Endometrium (tissue), 2 donors: ENCODE results near the gene BET1L.
"Not testable (repeated sequence)": the region's sequence is repeated elsewhere in the genome, so short reads cannot be mapped to it uniquely, and the experiment has no call there.

Source experiments
- FAIRE-seq: peaks from 2 replicates; lab custom pipeline; 2012; peaks lifted over from hg19 to GRCh38; lab: Jason Lieb, UNC
- donor health status: control.
- donor health status: control.

BET1L gene, protein sequence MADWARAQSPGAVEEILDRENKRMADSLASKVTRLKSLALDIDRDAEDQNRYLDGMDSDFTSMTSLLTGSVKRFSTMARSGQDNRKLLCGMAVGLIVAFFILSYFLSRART

GRCh38 chr11:207208-207862 is at the start of gene BET1L, which contains the start of gene RIC8A:
Gene BET1L (minus strand): TSS chr11:207399. CDS start chr11:207321, 78 bp downstream.
Gene RIC8A (plus strand): TSS chr11:207708. CDS start chr11:208855, 1,147 bp downstream.
- peak; percentile 96 for FAIRE-seq

- no peak for FAIRE-seq
Observed at GRCh38 chr11:255816-256215, 48.6 kb upstream of the BET1L start.

DNA sequence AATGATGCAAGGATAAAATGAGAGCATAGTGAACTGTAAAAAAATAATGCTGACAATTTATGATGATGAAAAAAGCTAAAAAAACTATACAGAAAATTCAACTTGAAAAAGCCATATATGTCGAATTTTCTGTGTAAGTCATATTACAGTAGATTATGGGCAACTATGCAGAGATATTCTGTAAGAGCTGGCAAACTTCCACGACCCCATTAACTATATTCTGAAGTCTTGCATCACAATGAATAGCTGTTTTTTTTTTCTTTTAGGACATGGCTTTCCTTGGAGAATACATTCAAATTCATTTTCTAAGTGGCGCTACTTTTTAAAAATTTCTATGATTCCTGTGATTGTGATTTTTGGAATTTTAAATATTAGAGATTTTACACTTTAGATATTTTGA is 48.0 kb upstream of the BET1L start:
- FAIRE-seq, result no peak

- no peak for FAIRE-seq
Observed at GRCh38 chr11:253886-254270, 46.7 kb upstream of the BET1L start.

GRCh38 chr11:253160-253885 is 46.1 kb upstream of the BET1L start:
- FAIRE-seq, result no peak

DNA sequence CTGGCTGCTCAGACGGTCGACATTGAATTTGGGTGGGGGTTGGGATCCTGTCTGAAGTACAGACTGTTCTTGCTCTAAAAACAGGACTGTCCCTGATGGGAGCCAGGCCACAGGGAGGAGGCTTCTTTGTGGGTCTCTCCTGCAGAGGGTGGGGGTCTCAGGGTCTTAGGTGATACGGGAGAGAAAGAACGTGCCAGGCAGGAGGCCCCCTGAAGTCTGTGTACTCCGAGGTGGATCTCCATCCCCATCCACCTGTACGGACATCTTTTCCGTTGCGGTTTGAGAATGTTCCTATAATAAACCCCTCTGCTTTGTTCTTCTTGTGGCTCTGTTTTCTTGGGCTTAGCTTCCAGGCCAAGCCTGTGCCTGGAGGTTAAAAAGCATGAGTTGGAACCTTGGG is 45.5 kb upstream of the BET1L start:
- no peak for FAIRE-seq

DNA sequence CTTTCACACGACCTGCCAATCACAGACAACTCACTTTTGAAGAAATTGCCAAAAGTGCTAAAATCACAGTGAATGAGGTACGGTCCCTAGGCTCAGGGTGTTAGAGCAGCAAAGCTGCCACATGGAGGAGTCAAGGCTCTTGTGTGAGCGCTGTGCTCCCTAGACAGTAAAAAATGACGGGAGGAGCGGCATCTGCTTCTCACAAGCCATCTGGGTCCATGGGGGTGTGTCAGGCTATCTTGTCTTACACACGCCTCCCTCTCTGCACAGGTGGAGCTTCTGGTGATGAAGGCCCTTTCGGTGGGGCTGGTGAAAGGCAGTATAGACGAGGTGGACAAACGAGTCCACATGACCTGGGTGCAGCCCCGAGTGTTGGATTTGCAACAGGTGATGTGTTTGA is 44.4 kb upstream of the BET1L start:
- FAIRE-seq, result no peak

GRCh38 chr11:250740-251299 is 43.6 kb upstream of the BET1L start:
- FAIRE-seq, result no peak

DNA sequence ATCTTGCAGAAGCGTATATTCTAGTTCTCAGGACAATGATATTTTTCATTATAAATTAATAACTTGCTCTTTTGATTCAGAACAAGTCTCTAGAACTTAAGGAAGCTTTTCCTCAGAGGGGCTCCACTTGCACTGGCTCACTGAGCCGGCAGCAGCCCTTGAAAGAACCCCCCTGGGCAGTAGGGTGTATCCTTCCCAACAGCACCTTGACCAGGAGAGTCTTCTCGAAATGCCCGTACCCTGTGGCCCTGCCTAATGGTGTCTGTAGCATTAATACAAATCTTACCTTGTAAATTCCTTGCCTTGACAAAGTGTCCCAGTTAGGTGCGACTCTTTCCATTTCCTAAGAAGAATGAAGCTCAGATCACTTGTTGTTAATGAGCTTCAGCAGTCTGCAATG is 43.1 kb upstream of the BET1L start:
- FAIRE-seq, result no peak

- FAIRE-seq, result no peak
Observed at GRCh38 chr11:249062-249461, 41.9 kb upstream of the BET1L start.

DNA sequence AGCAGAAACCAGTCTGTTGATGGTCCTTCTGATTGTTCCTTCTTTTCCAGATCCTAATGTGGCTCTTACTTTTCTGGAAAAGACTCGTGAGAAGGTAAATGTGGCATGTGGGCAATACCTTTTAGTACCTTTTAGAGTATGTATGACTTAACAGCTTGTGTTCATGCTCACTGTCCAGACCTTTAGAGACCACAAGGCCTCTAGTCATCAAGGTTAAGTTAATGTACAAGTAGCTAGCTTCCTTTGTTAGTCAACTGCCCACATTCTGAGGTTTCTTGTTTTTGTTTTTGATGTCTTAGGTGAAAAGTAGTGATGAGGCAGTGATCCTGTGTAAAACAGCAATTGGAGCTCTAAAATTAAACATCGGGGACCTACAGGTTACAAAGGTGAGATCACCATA is 37.2 kb upstream of the BET1L start:
- no peak for FAIRE-seq

DNA sequence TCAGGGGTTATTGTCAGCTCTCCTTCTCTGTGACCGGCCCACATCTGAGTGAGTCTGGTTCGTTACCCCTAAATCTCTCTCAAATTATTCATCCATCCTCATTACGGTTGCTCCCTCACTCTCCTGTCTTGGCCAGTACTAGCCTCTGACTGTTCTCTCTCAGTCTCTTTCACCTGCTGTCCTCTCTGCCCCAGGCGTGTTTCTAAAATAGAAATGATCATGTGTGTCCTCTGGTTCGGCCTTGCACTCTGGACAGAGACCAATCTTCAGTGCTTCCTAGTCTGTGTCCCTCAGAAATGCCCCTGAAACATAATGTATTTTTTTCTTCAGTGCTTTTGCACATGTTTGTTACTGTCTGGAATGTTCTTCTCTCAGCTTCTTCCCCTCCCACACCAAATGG is 34.4 kb upstream of the BET1L start:
- no peak for FAIRE-seq

DNA sequence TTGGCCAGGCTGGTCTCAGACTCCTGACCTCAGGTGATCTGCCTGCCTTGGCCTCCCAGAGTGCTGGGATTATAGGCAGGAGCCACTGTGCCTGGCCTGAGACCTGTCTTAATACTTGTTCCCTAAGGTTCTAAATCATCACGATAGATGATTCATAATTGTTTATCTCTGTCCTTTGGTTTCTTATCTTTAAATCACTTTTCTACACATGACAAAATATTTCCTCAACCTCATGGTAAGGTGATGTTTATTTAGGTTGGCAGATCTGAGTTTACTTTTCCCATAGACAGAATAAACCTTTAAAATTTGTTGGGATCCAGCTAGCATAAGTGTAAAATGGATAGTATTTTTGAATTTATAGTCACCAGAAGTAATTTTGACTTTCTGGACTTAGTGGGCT is 33.1 kb upstream of the BET1L start:
- FAIRE-seq, result no peak

GRCh38 chr11:238346-238745 is 31.1 kb upstream of the BET1L start:
- FAIRE-seq, result not testable (repeated sequence)

- FAIRE-seq, result no peak
Observed at GRCh38 chr11:236774-237767, 29.9 kb upstream of the BET1L start, which contains the start of gene PSMD13. Gene PSMD13 (plus strand): TSS chr11:236976. CDS start chr11:237050, 74 bp downstream.

DNA sequence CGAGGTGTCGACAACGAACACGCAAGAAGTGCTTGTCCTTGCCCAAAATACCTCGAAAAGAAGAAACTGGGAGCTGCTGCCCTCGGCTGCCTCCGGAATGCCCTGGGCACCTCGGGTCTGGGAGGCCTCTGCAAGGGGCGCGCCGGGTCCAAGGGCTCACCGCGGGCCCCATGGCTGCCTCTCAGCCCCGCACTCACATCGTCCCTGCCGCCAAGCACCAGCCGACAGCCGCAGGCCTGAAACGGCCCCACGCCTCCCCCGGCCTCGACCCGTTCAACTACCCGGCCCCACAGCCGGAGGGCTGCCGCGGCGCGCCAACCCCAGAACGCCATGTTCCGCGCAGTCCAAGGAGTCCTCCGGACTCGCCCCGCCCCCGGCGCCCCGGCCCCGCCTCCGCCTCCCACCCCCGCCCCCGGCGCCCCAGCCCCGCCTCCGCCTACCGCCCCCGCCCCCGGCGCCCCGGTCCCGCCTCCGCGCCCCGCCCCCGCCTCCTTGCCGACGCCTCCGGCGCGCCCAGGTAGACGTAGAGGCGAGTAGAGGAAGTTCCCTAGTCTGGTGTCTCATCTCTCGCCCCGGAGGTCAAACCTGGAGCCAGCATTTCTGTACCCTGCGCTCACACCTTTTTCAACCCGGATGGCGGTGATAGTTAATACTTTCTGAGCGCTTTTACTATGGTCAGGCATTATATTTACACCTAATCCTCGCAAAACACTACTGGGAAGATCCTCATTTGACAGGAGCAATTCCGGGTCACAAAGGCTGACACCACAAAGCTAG is 29.0 kb upstream of the BET1L start, which contains the start of gene SIRT3:
SIRT3 (minus strand) TSS at position 346 of the 777 bp plus-strand sequence; CDS start at position 332, 14 bp downstream.
- no peak for FAIRE-seq

- FAIRE-seq, result no peak
Observed at GRCh38 chr11:235609-235996, 28.4 kb upstream of the BET1L start.

GRCh38 chr11:235180-235579 is 28.0 kb upstream of the BET1L start:
- no peak for FAIRE-seq

DNA sequence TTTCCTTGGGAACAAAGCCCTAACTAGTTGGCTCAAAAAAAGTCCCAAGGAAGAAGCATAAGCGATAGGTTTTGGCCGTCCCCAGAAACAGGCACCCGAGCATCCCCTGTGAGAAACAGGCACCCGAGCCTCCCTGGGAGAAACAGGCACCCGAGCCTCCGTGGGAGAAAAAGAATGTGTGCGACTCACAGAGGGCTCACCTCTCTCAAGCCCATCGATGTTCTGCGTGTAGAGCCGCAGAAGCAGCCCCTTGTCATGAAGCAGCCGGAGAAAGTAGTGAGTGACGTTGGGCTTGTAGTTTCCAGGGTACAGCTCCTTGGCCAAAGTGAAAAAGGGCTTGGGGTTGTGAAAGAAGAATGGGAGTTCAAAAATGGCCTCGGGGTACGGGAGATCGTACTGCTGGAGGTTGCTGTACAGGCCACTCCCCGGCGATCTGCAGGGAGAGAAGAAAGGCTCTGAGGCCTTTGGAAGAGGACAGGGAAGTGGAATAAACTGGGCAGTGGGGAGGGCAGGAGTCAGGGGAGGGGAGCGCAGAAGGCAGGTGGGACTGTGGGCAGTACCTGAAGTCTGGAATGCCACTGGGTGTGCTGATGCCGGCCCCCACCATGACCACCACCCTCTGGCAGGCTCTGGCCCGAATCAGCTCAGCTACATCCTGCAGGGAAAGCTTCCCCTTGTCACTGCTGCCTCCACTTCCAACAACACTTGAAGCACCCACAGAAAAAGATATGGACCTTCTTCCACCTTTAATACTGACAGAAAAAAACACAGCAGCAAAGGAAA is 25.8 kb upstream of the BET1L start:
- FAIRE-seq, result no peak

GRCh38 chr11:230431-230830 is 23.2 kb upstream of the BET1L start:
- FAIRE-seq, result no peak
